Kidney (tissue), 14 donors: ENCODE data around the gene EEFSEC. TPM values are rescaled to one million over a fixed set of nuclear protein-coding genes. Genes with fewer than 3 reads are reported as not detected.
A peak's percentile ranks its signal among the peaks of the same experiment; 100 is the strongest.

ENCODE experiments used
- DNase-seq, 5 donors: peaks; one replicate each; pipeline ENCODE4 v3.0.0-alpha.2; 2013 to 2020
- FAIRE-seq: peaks from 2 replicates; lab custom pipeline; 2012; peaks lifted over from hg19 to GRCh38; lab: Jason Lieb, UNC
- H3K27ac ChIP-seq, 2 donors: one replicate each; pipeline ENCODE4 v1.7.0; 2013; ENCODE audit warnings: low read depth in 2 of 2, low read length in 2 of 2, inconsistent platforms in 1 of 2
- H3K27me3 ChIP-seq: one replicate; pipeline ENCODE4 v1.7.1; 2013; ENCODE audit warnings: low read length, inconsistent platforms; ENCODE audit not compliant: control insufficient read depth, insufficient read depth
- H3K36me3 ChIP-seq, 3 donors: one replicate each; pipeline versions ENCODE4 v1.7.0 to v1.7.1; 2013; ENCODE audit warnings: low read length in 3 of 3, control low read depth in 1 of 3, inconsistent platforms in 1 of 3; ENCODE audit not compliant: insufficient read depth in 3 of 3, control insufficient read depth in 2 of 3
- H3K4me1 ChIP-seq, 3 donors: one replicate each; pipeline versions ENCODE4 v1.7.0 to v1.7.1; 2013; ENCODE audit warnings: low read length in 3 of 3, inconsistent platforms in 1 of 3, low read depth in 1 of 3; ENCODE audit not compliant: control insufficient read depth in 2 of 3, insufficient read depth in 2 of 3
- H3K4me3 ChIP-seq, 3 donors: one replicate each; pipeline versions ENCODE4 v1.7.0 to v1.8.1; 2013; ENCODE audit warnings: low read length in 3 of 3, control low read depth in 1 of 3, inconsistent platforms in 1 of 3
- H3K9ac ChIP-seq, 3 donors: one replicate each; pipeline versions ENCODE4 v1.7.0 to v1.7.1; 2013; ENCODE audit warnings: low read length in 3 of 3, control low read depth in 1 of 3, inconsistent platforms in 1 of 3
- H3K9me3 ChIP-seq, 3 donors: one replicate each; pipeline versions ENCODE4 v1.7.0 to v1.7.1; 2013; ENCODE audit warnings: low read length in 3 of 3, control low read depth in 1 of 3, inconsistent platforms in 1 of 3; ENCODE audit not compliant: control insufficient read depth in 2 of 3, insufficient read depth in 1 of 3
- CTCF ChIP-seq: IDR thresholded peaks from 3 replicates; pipeline ENCODE4 v1.5.1; 2012; ENCODE audit warnings: mild to moderate bottlenecking, moderate library complexity, borderline replicate concordance; ENCODE audit not compliant: insufficient read depth; ENCODE audit errors: extremely low read depth
- intact Hi-C: fragments of 100-400 bp; cut with DNase I; formaldehyde crosslinking; loops from one replicate; pipeline ENCODE4 v1.11.1; 2022
- polyA plus RNA-seq: library from polyadenylated mRNA; stranded (reverse); fragments of 350-450 nt; fragmentation: Illumina TruSeq; extraction: RNeasy Lipid Tissue Mini Kit (QIAGEN cat#74804); gene quantifications from one replicate; pipeline ENCODE4 v1.2.3, GENCODE V29; 2014; ENCODE audit warnings: low read depth, low replicate concordance; ENCODE audit not compliant: insufficient read depth
- total RNA-seq: library from RNA; stranded (reverse); fragmentation: NEBNext Ultra II Directional; extraction: Animal tissue kit (Norgen Biotek cat#: 25700); gene quantifications from one replicate; pipeline ENCODE4 v1.2.1, GENCODE V29; 2021
- donor health status: control.
- donor health status: control.
- donor health status: control.
- donor health status: control.
- donor health status: control.
- donor health status: DM: yes; HTN: yes; CAD: no.
- donor health status: Normal renal cell carcinoma (clear cell type).

Gene EEFSEC
- total and polyA plus RNA-seq, 2 donors from 2014 or later: 15.2 to 23.2 TPM

GRCh38 chr3:128235207-128235926 is 82.1 kb downstream of the EEFSEC start:
- peak in 2 of 5 donors; percentile 26 to 45 for DNase-seq
- H3K27ac ChIP-seq: no peak overlapping the region
- H3K36me3 ChIP-seq: no peaks in the 10 kb centered on the region
- no peaks in the 10 kb centered on the region for H3K27me3 ChIP-seq
- FAIRE-seq: no peak
- H3K4me3 ChIP-seq: no peak overlapping the region
- TF ChIP-seq CTCF: no peak
- no peak overlapping the region for H3K9ac ChIP-seq
- H3K4me1 ChIP-seq: peaks cover 0 to 3% (median 0%) of the 10 kb centered on the region in 3 donors
- no peaks in the 10 kb centered on the region for H3K9me3 ChIP-seq
- intact Hi-C loops: no loop called here

GRCh38 chr3:128236657-128237056 is 83.4 kb downstream of the EEFSEC start:
- intact Hi-C loops: no loop called here
- Histone ChIP-seq H3K36me3 (no peaks in the 10 kb centered on the region), H3K27ac (no peak overlapping the region), H3K4me3 (no peak overlapping the region), H3K4me1 (peaks cover 0 to under 1% (median 0%) of the 10 kb centered on the region in 3 donors), H3K9ac (no peak overlapping the region), H3K9me3 (no peaks in the 10 kb centered on the region), H3K27me3 (no peaks in the 10 kb centered on the region)
- DNase-seq (no peak), FAIRE-seq (no peak)
- no peak for TF ChIP-seq CTCF

- Histone ChIP-seq H3K4me3 (no peak overlapping the region), H3K36me3 (no peaks in the 10 kb centered on the region), H3K4me1 (no peaks in the 10 kb centered on the region), H3K9me3 (no peaks in the 10 kb centered on the region), H3K9ac (no peak overlapping the region), H3K27me3 (no peaks in the 10 kb centered on the region), H3K27ac (no peak overlapping the region)
- no peak for TF ChIP-seq CTCF
- FAIRE-seq (no peak), DNase-seq (no peak)
- intact Hi-C loops: no loop called here
These were observed 84.3 kb downstream of the EEFSEC start for GRCh38 chr3:128237348-128238183.
